Measurements from ENCODE around the gene NRAS. TPM values are rescaled to one million over a fixed set of nuclear protein-coding genes. Genes with fewer than 3 reads are reported as not detected.

Gene NRAS
- total RNA-seq, 2 experiments from 2014 or later, result 53.4 to 54.1 TPM

DNA sequence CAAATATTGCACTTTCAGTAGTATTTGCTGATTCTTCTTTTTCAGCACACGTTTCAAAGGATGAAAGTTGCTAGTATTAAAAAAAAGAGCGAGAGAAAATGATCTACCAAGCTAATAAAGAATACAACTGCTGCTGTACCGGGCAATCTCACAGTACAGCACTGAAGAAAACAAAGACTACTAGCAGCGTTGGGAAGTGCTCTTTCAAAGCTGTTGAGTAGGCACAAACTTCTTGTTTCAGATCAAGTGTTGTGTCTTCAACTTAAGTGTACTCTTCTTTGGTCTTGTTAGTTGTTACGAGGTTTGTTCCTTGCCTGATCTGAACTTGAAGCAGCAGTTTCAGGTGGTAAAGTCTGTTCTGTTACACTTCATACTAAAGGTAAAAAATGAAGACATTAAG lies 33.3 kb upstream of the NRAS start:
- Mint-ChIP-seq H3K9me3 (no peaks in the 10 kb centered on the region), H3K27ac (no peak overlapping the region), H3K4me1 (peaks cover 86% of the 10 kb centered on the region), H3K4me3 (no peak overlapping the region), H3K27me3 (no peaks in the 10 kb centered on the region), H3K36me3 (ENCODE audit: low read depth) (peaks cover 67% of the 10 kb centered on the region)
- ChIA-PET POLR2A (no interaction called here), CTCF (no interaction called here)
- DNase-seq, result no peak

GRCh38 chr1:114746450-114747121 lies 30.0 kb upstream of the NRAS start:
- Mint-ChIP-seq H3K4me1 (peaks cover 74% of the 10 kb centered on the region), H3K36me3 (ENCODE audit: low read depth) (peaks cover 76% of the 10 kb centered on the region), H3K27me3 (no peaks in the 10 kb centered on the region), H3K4me3 (no peak overlapping the region), H3K9me3 (no peaks in the 10 kb centered on the region), H3K27ac (no peak overlapping the region)
- ChIA-PET CTCF (no interaction called here), POLR2A (interaction anchor here (0.9 to 2.2 kb wide), 2 partner anchors 10 to 31 kb away, joined by 3 to 17 read pairs; partner anchors contain the start of gene CSDE1)
- DNase-seq, result no peak

DNA sequence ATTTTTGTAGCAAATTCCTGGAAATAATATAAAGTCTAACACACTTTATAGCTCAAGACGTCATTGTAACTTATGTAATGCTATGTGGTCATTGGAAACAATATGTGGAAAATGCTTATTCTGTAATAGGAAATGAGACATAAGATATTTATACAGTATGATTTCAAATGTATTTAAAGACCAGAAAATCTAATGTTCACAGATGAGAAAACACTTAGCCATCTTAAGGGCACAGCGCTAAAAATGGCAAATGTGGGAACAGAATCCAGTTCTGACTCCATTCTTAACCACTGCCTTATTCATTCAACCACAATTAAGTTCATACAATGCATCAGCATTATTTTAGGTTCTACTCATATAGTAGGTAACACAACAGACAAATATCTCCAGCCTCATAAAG lies 28.7 kb upstream of the NRAS start:
- Mint-ChIP-seq H3K27me3 (no peaks in the 10 kb centered on the region), H3K4me3 (no peak overlapping the region), H3K36me3 (ENCODE audit: low read depth) (peaks cover 76% of the 10 kb centered on the region), H3K9me3 (no peaks in the 10 kb centered on the region), H3K4me1 (peaks cover 66% of the 10 kb centered on the region), H3K27ac (no peak overlapping the region)
- CTCF ChIA-PET, result no interaction called here
- no peak for DNase-seq
- POLR2A ChIA-PET, result interaction anchor here (1.1 to 1.6 kb wide), 4 partner anchors 8 to 30 kb away, joined by 3 to 7 read pairs (median 4); partner anchors contain the start of gene CSDE1

- Mint-ChIP-seq H3K4me1 (peaks cover 45% of the 10 kb centered on the region), H3K4me3 (no peak overlapping the region), H3K27ac (no peak overlapping the region), H3K36me3 (ENCODE audit: low read depth) (peaks cover 70% of the 10 kb centered on the region), H3K9me3 (no peaks in the 10 kb centered on the region), H3K27me3 (no peaks in the 10 kb centered on the region)
- POLR2A ChIA-PET, result interaction anchor here (1.2 to 1.8 kb wide), 4 partner anchors 9 to 26 kb away, joined by 3 to 9 read pairs (median 5); partner anchors contain the start of genes CSDE1 and NRAS
- no peak for DNase-seq
- CTCF ChIA-PET, result interaction anchor here (1.5 kb wide), 1 partner anchor 15 kb away, joined by 4 read pairs; no protein-coding TSS in a partner anchor
Measured at GRCh38 chr1:114741963-114742746, 25.6 kb upstream of the NRAS start.

- Mint-ChIP-seq H3K36me3 (ENCODE audit: low read depth) (peaks cover 70% of the 10 kb centered on the region), H3K27me3 (no peaks in the 10 kb centered on the region), H3K9me3 (no peaks in the 10 kb centered on the region), H3K27ac (no peak overlapping the region), H3K4me3 (no peak overlapping the region), H3K4me1 (peaks cover 27% of the 10 kb centered on the region)
- POLR2A ChIA-PET, result interaction anchor here (1.2 kb wide), 1 partner anchor 17 kb away, joined by 8 read pairs; the partner anchor contains the start of gene CSDE1
- CTCF ChIA-PET, result no interaction called here
- no peak for DNase-seq
Measured at GRCh38 chr1:114740331-114740730, 23.8 kb upstream of the NRAS start.

DNA sequence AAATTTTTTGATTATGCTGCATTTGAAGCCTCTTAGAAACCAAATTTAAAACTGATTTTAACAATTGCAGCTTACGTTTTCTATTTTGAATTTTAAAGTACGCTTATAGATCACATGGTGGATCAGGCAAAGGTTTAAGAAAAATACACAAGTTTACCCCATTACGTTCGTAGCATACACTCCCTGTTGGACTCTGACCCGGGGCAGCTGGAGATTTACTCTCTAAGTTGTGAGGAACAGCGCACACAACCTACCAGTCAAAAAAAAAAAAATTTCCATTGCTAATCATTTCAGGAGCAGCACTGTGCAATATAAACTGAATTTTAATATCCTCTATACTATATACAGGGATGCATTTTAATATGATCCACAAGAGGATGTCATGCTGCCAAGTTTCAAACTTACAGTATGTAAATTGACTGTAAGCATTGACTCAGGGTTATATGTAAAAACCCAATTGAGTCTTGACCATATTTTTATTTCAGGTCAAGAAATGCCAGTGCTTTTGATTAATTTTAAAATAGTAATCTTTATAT lies 20.8 kb upstream of the NRAS start:
- H3K4me3 Mint-ChIP-seq, result no peak overlapping the region
- peaks cover 9% of the 10 kb centered on the region for H3K4me1 Mint-ChIP-seq
- ChIA-PET POLR2A (no interaction called here), CTCF (no interaction called here)
- H3K27ac Mint-ChIP-seq, result no peak overlapping the region
- H3K9me3 Mint-ChIP-seq, result no peaks in the 10 kb centered on the region
- peaks cover 75% of the 10 kb centered on the region for H3K36me3 Mint-ChIP-seq (ENCODE audit: low read depth)
- no peak for DNase-seq
- H3K27me3 Mint-ChIP-seq, result no peaks in the 10 kb centered on the region

GRCh38 chr1:114735479-114735878 lies 18.9 kb upstream of the NRAS start:
- H3K4me3 Mint-ChIP-seq, result no peak overlapping the region
- H3K4me1 Mint-ChIP-seq, result no peaks in the 10 kb centered on the region
- no peaks in the 10 kb centered on the region for H3K9me3 Mint-ChIP-seq
- peaks cover 79% of the 10 kb centered on the region for H3K36me3 Mint-ChIP-seq (ENCODE audit: low read depth)
- no peaks in the 10 kb centered on the region for H3K27me3 Mint-ChIP-seq
- H3K27ac Mint-ChIP-seq, result no peak overlapping the region
- DNase-seq, result no peak
- CTCF ChIA-PET, result no interaction called here
- POLR2A ChIA-PET, result no interaction called here

DNA sequence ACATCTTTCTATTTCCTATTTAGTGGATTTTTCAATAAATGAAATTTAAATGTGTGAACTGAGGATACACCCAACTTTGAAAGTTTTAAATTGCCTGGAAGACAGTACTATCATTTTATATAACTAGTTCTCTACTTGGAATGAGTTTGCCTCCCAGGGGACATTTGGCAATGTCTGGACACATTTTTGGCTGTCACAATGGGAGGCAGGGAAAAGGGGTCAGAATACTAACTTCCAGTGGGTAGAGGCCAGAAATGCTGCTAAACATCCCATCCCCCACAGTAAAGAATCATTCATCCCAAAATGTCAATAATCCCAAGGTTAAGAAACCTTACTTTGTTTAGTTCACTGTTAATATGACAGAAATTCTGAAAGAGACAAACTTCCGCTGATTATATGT lies 13.2 kb upstream of the NRAS start:
- ChIA-PET CTCF (no interaction called here), POLR2A (no interaction called here)
- Mint-ChIP-seq H3K27ac (no peak overlapping the region), H3K27me3 (no peaks in the 10 kb centered on the region), H3K36me3 (ENCODE audit: low read depth) (peaks cover 87% of the 10 kb centered on the region), H3K4me1 (peaks cover 4% of the 10 kb centered on the region), H3K4me3 (no peak overlapping the region), H3K9me3 (no peaks in the 10 kb centered on the region)
- no peak for DNase-seq

GRCh38 chr1:114728553-114728952 lies 12.0 kb upstream of the NRAS start:
- Mint-ChIP-seq H3K36me3 (ENCODE audit: low read depth) (peaks cover 86% of the 10 kb centered on the region), H3K9me3 (no peaks in the 10 kb centered on the region), H3K4me3 (no peak overlapping the region), H3K4me1 (peaks cover 9% of the 10 kb centered on the region), H3K27ac (no peak overlapping the region), H3K27me3 (no peaks in the 10 kb centered on the region)
- ChIA-PET POLR2A (interaction anchor here (1.0 to 1.1 kb wide), 2 partner anchors 10 to 13 kb away, joined by 4 to 5 read pairs; partner anchors contain the start of gene NRAS), CTCF (no interaction called here)
- DNase-seq, result no peak

- ChIA-PET POLR2A (no interaction called here), CTCF (no interaction called here)
- peaks cover 85% of the 10 kb centered on the region for H3K36me3 Mint-ChIP-seq (ENCODE audit: low read depth)
Measured at GRCh38 chr1:114725230-114725629, 8.7 kb upstream of the NRAS start.

GRCh38 chr1:114723915-114724314 lies 7.3 kb upstream of the NRAS start:
- POLR2A ChIA-PET, result no interaction called here

More at GRCh38 chr1:114725230-114725629, 8.7 kb upstream of the NRAS start:
- DNase-seq, result no peak
- no peaks in the 10 kb centered on the region for H3K27me3 Mint-ChIP-seq
- peaks cover 12% of the 10 kb centered on the region for H3K4me1 Mint-ChIP-seq
- H3K27ac Mint-ChIP-seq, result no peak overlapping the region
- no peak overlapping the region for H3K4me3 Mint-ChIP-seq
- H3K9me3 Mint-ChIP-seq, result no peaks in the 10 kb centered on the region

DNA sequence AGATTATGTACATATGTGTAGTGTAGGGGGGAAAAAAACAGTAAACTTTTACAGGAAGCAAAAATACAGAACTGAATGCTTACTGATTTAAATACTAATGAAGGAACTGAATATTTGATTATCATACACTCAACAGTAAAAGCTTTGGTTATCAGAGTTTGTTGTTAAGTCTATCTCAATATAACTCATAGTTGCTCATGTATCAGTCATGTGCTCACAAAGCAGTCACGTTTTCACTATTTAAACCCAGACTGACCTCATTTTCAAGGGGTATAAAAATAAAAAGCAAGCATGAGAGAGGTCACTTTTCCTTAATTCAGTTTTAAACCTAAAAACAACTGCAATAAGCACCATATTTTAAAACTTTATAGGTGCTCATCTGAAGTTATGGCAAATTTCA lies 6.9 kb upstream of the NRAS start:
- H3K27me3 Mint-ChIP-seq, result no peaks in the 10 kb centered on the region
- no peak overlapping the region for H3K4me3 Mint-ChIP-seq
- peaks cover 87% of the 10 kb centered on the region for H3K36me3 Mint-ChIP-seq (ENCODE audit: low read depth)
- H3K27ac Mint-ChIP-seq, result no peak overlapping the region
- H3K9me3 Mint-ChIP-seq, result no peaks in the 10 kb centered on the region
- CTCF ChIA-PET, result no interaction called here
- no peak for DNase-seq
- peaks cover 12% of the 10 kb centered on the region for H3K4me1 Mint-ChIP-seq
- POLR2A ChIA-PET, result no interaction called here

More at GRCh38 chr1:114723915-114724314, 7.3 kb upstream of the NRAS start:
- no peak for DNase-seq
- Mint-ChIP-seq H3K36me3 (ENCODE audit: low read depth) (peaks cover 85% of the 10 kb centered on the region), H3K27ac (no peak overlapping the region), H3K4me1 (peaks cover 12% of the 10 kb centered on the region), H3K27me3 (no peaks in the 10 kb centered on the region), H3K4me3 (no peak overlapping the region), H3K9me3 (no peaks in the 10 kb centered on the region)
- CTCF ChIA-PET, result no interaction called here

DNA sequence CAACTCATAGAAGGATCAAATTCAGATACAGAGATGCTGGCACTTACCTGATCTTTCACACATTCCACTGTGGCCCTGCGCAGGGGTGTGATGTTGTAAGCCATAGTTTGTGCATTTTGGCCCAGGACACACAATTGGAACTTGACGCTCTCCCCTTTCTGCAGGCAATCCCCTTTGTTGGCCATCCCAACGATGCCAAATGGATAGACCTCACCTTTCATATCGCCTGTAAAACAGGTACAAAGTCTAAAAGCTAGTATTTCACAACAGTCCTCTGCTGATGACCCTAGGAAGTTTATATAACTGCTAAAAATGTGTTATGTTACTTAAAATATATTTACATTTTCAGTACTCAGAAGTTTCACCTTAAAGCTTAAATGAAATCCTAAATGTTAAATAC lies 3.9 kb upstream of the NRAS start:
- POLR2A ChIA-PET, result interaction anchor here (1.5 to 2.0 kb wide), 4 partner anchors 24 to 60 kb away, joined by 3 to 8 read pairs (median 5); partner anchors contain the start of genes CSDE1 and SIKE1
- Mint-ChIP-seq H3K36me3 (ENCODE audit: low read depth) (peaks cover 84% of the 10 kb centered on the region), H3K4me1 (peaks cover 24% of the 10 kb centered on the region), H3K9me3 (no peaks in the 10 kb centered on the region), H3K27ac (no peak overlapping the region), H3K27me3 (no peaks in the 10 kb centered on the region), H3K4me3 (no peak overlapping the region)
- CTCF ChIA-PET, result no interaction called here
- no peak for DNase-seq

Measured in activated CD4-positive, alpha-beta memory T cell treated with anti-CD3 and anti-CD28 coated beads, Interleukin-2, amount 10 ng/mL, durations not matched to agents 7 days and 5 days (primary cell).